Progenitor cell of endocrine pancreas (in vitro differentiated cells): ENCODE results near the gene IRF2BP1. TPM values are rescaled to one million over a fixed set of nuclear protein-coding genes. Genes with fewer than 3 reads are reported as not detected.

ENCODE experiments used
- DNase-seq: peaks from one replicate; pipeline ENCODE4 v3.0.0; 2021; ENCODE audit warnings: low spot score; ENCODE audit not compliant: unreplicated experiment
- H3K27ac Mint-ChIP-seq: 2 replicates; pipeline ENCODE4 v1.8.0; 2021; ENCODE audit warnings: mild to moderate bottlenecking, moderate library complexity, mixed read lengths
- H3K27me3 Mint-ChIP-seq: 2 replicates; pipeline ENCODE4 v1.8.0; 2021; ENCODE audit warnings: mixed read lengths
- H3K36me3 Mint-ChIP-seq: 2 replicates; pipeline ENCODE4 v1.8.0; 2022; ENCODE audit warnings: mixed read lengths; ENCODE audit not compliant: insufficient read depth
- H3K4me1 Mint-ChIP-seq: 2 replicates; pipeline ENCODE4 v1.8.0; 2021; ENCODE audit warnings: low read depth, mixed read lengths
- H3K4me3 Mint-ChIP-seq: 2 replicates; pipeline ENCODE4 v1.8.0; 2021; ENCODE audit warnings: low read depth, mild to moderate bottlenecking, moderate library complexity, mixed read lengths
- H3K9me3 Mint-ChIP-seq: 2 replicates; pipeline ENCODE4 v1.8.0; 2021; ENCODE audit warnings: low read depth, mixed read lengths
- CTCF ChIP-seq: fragments of 200-600 bp; sonication (generic); IDR thresholded peaks from one replicate; pipeline ENCODE4 v1.5.0; 2021; ENCODE audit warnings: antibody characterized with exemption, mild to moderate bottlenecking; ENCODE audit not compliant: unreplicated experiment
- total RNA-seq: library from RNA; stranded (reverse); gene quantifications from 2 replicates; pipeline ENCODE4 v1.2.1, GENCODE V29; 2021

IRF2BP1 gene
- total RNA-seq, 1 donor from 2014 or later, result 35.0 TPM

GRCh38 chr19:45847663-45848062 lies 38.3 kb downstream of the IRF2BP1 start:
- no peak for TF ChIP-seq CTCF
- Mint-ChIP-seq H3K9me3 (no peaks in the 10 kb centered on the region), H3K36me3 (peaks cover 31% of the 10 kb centered on the region), H3K4me3 (no peak overlapping the region), H3K27me3 (no peaks in the 10 kb centered on the region), H3K27ac (no peak overlapping the region), H3K4me1 (no peaks in the 10 kb centered on the region)
- no peak for DNase-seq

- Mint-ChIP-seq H3K4me1 (no peaks in the 10 kb centered on the region), H3K4me3 (no peak overlapping the region), H3K27ac (no peak overlapping the region), H3K9me3 (no peaks in the 10 kb centered on the region), H3K36me3 (peaks cover 50% of the 10 kb centered on the region), H3K27me3 (no peaks in the 10 kb centered on the region)
- DNase-seq, result no peak
- no peak for TF ChIP-seq CTCF
Observed at GRCh38 chr19:45842198-45842597, 43.7 kb downstream of the IRF2BP1 start.

GRCh38 chr19:45834970-45835369 lies 51.0 kb downstream of the IRF2BP1 start:
- H3K9me3 Mint-ChIP-seq, result no peaks in the 10 kb centered on the region
- TF ChIP-seq CTCF, result no peak

More at GRCh38 chr19:45834970-45835369, 51.0 kb downstream of the IRF2BP1 start:
- Mint-ChIP-seq H3K27ac (peak overlapping the region; percentile 35), H3K36me3 (peaks cover 42% of the 10 kb centered on the region), H3K4me3 (no peak overlapping the region), H3K27me3 (no peaks in the 10 kb centered on the region), H3K4me1 (no peaks in the 10 kb centered on the region)
- DNase-seq, result no peak

Other genes starting within 250 kb of the IRF2BP1 start
- gene EML2, start 246.7 kb downstream of the IRF2BP1 start, total RNA-seq, result 28.6 and 29.8 TPM in 2 replicates
- 26.4 and 27.2 TPM in 2 replicates for gene GIPR, start 217.9 kb downstream of the IRF2BP1 start, total RNA-seq
- 401 and 414 TPM in 2 replicates for gene SNRPD2, start 194.2 kb downstream of the IRF2BP1 start, total RNA-seq
- 9.0 and 10.8 TPM in 2 replicates for gene QPCTL, start 193.5 kb downstream of the IRF2BP1 start, total RNA-seq
- 41.6 and 44.7 TPM in 2 replicates for gene FBXO46, start 155.2 kb downstream of the IRF2BP1 start, total RNA-seq
- not detected in 2 replicates for gene MEIOSIN, start 152.7 kb downstream of the IRF2BP1 start, total RNA-seq
- gene SIX5, start 116.9 kb downstream of the IRF2BP1 start, total RNA-seq, result 36.9 and 42.3 TPM in 2 replicates
- gene DMPK, start 103.7 kb downstream of the IRF2BP1 start, total RNA-seq, result 117 and 122 TPM in 2 replicates
- gene DMWD, start 93.3 kb downstream of the IRF2BP1 start, total RNA-seq, result 99.4 and 108 TPM in 2 replicates
- 0.42 and 0.48 TPM in 2 replicates for gene RSPH6A, start 70.8 kb downstream of the IRF2BP1 start, total RNA-seq
- 112 and 114 TPM in 2 replicates for gene SYMPK, start 23.0 kb downstream of the IRF2BP1 start, total RNA-seq
- gene FOXA3, start 21.8 kb downstream of the IRF2BP1 start, total RNA-seq, result 23.5 and 25.4 TPM in 2 replicates
- 11.1 and 11.8 TPM in 2 replicates for gene MYPOP, start 16.5 kb upstream of the IRF2BP1 start, total RNA-seq
- not detected in 2 replicates for gene NANOS2, start 28.6 kb upstream of the IRF2BP1 start, total RNA-seq
- gene NOVA2, start 87.7 kb upstream of the IRF2BP1 start, total RNA-seq, result 0.44 and 0.53 TPM in 2 replicates
- 22.2 and 23.2 TPM in 2 replicates for gene CCDC61, start 109.3 kb upstream of the IRF2BP1 start, total RNA-seq
- not detected in 2 replicates for gene PGLYRP1, start 136.9 kb upstream of the IRF2BP1 start, total RNA-seq
- 0.84 and 1.2 TPM in 2 replicates for gene IGFL4, start 154.9 kb upstream of the IRF2BP1 start, total RNA-seq
- gene IGFL3, start 238.5 kb upstream of the IRF2BP1 start, total RNA-seq, result not detected in 2 replicates